ENCODE results near the gene ZNF692. TPM values are rescaled to one million over a fixed set of nuclear protein-coding genes. Genes with fewer than 3 reads are reported as not detected.
A peak's percentile ranks its signal among the peaks of the same experiment; 100 is the strongest.

ZNF692 gene
- total and polyA plus RNA-seq, 2 of the 13 experiments (the other 11 are each of a cell fraction or from before 2014, with no cell fraction given) = 27.3 to 45.8 TPM

- TF ChIP-seq SMARCC2 (IDR thresholded peaks at IDR 0.05) (no peak), SUZ12 (IDR thresholded peaks at IDR 0.05; ENCODE audit: low read depth, low read length) (no peak), KDM1A (CRISPR knock-in tag; IDR thresholded peaks at IDR 0.05) (peak; percentile 38; the same call in 1 of the 2 replicates), MLLT10 (CRISPR knock-in tag; IDR thresholded peaks at IDR 0.05) (no peak), ZNF260 (CRISPR knock-in tag; IDR thresholded peaks at IDR 0.05; ENCODE audit: borderline replicate concordance, low read depth) (no peak), ZNF552 (CRISPR knock-in tag; IDR thresholded peaks at IDR 0.05; ENCODE audit: borderline replicate concordance) (peak; percentile 85), HOXA7 (CRISPR knock-in tag; IDR thresholded peaks at IDR 0.05) (no peak), NR3C1 (CRISPR knock-in tag; IDR thresholded peaks at IDR 0.05) (no peak), DMAP1 (CRISPR knock-in tag; IDR thresholded peaks at IDR 0.05) (peak; percentile 96), AGO2 (optimal IDR thresholded peaks at IDR 0.05; ENCODE audit: low read depth, low read length) (peak; percentile 49), DZIP1 (CRISPR knock-in tag; IDR thresholded peaks at IDR 0.05) (peak; percentile 84; the same call in 1 of the 2 replicates), MYPOP (CRISPR knock-in tag; IDR thresholded peaks at IDR 0.05) (peak; percentile 99), CTCF (CRISPR knock-in tag; IDR thresholded peaks at IDR 0.05) (peak; percentile 89), RARG (CRISPR knock-in tag; IDR thresholded peaks at IDR 0.05; ENCODE audit: low read depth) (no peak), SMAD3 (CRISPR knock-in tag; IDR thresholded peaks at IDR 0.05) (peak; percentile 71; the same call in 1 of the 2 replicates), THAP11 (CRISPR knock-in tag; IDR thresholded peaks at IDR 0.05) (peak; percentile 81), ZNF883 (CRISPR knock-in tag; IDR thresholded peaks at IDR 0.05; ENCODE audit: not compliant biosample characterization) (peak; percentile 98), MTF1 (CRISPR knock-in tag; IDR thresholded peaks at IDR 0.05) (0 out of 2 replicates have a peak, but pooled peaks have one; percentile 34), KLF16 (CRISPR knock-in tag; IDR thresholded peaks at IDR 0.05) (peak; percentile 66 to 84; a peak in 2 of 4 replicates), TAF15 (IDR thresholded peaks at IDR 0.05; ENCODE audit: low read depth, low read length, poor library complexity, severe bottlenecking) (peak; percentile 75), HMG20B (CRISPR knock-in tag; conservative IDR thresholded peaks at IDR 0.05) (no peak), PRDM4 (CRISPR knock-in tag; IDR thresholded peaks at IDR 0.05; ENCODE audit: borderline replicate concordance) (no peak), NKX3-1 (CRISPR knock-in tag; IDR thresholded peaks at IDR 0.05) (peak; percentile 62; the same call in 1 of the 2 replicates)
These were observed 47.3 kb upstream of the ZNF692 start, which contains the start of gene PGBD2 (continued) for GRCh38 chr1:248906009-248906752.

All from HepG2 (cell line).